ENCODE measurements around the gene MCM6.

DNA sequence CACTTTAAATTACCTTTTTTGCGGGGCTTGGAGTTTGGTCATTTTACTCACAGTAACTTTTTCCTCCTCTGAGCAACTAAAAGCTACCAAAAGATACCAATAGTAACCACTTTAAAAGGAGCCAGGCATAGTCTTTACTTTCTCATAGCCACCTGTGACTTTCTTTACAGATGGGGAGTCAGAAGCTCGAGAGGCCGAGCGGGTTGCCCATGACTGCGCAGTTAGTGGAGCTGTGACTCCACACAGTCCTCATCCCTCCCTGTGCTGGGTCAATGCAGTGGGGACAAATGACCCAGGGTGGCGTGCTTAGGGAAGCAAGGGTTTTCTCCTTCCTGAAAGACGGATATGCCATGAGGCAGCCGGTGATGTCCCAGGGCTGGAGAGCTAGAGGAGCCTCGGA, 51.1 kb downstream of the MCM6 start:
- TF ChIP-seq TAF1 (IDR thresholded peaks at IDR 0.05; ENCODE audit: low read depth) (no peak), EP300 (conservative IDR thresholded peaks at IDR 0.05; ENCODE audit: poor library complexity, severe bottlenecking) (no peak), POLR2AphosphoS5 (IDR thresholded peaks at IDR 0.05) (no peak)
- TF ChIP-seq, protein P1, sequence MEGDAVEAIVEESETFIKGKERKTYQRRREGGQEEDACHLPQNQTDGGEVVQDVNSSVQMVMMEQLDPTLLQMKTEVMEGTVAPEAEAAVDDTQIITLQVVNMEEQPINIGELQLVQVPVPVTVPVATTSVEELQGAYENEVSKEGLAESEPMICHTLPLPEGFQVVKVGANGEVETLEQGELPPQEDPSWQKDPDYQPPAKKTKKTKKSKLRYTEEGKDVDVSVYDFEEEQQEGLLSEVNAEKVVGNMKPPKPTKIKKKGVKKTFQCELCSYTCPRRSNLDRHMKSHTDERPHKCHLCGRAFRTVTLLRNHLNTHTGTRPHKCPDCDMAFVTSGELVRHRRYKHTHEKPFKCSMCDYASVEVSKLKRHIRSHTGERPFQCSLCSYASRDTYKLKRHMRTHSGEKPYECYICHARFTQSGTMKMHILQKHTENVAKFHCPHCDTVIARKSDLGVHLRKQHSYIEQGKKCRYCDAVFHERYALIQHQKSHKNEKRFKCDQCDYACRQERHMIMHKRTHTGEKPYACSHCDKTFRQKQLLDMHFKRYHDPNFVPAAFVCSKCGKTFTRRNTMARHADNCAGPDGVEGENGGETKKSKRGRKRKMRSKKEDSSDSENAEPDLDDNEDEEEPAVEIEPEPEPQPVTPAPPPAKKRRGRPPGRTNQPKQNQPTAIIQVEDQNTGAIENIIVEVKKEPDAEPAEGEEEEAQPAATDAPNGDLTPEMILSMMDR (IDR thresholded peaks at IDR 0.05; ENCODE audit: poor library complexity, severe bottlenecking), result no peak
- TF ChIP-seq, protein P2, sequence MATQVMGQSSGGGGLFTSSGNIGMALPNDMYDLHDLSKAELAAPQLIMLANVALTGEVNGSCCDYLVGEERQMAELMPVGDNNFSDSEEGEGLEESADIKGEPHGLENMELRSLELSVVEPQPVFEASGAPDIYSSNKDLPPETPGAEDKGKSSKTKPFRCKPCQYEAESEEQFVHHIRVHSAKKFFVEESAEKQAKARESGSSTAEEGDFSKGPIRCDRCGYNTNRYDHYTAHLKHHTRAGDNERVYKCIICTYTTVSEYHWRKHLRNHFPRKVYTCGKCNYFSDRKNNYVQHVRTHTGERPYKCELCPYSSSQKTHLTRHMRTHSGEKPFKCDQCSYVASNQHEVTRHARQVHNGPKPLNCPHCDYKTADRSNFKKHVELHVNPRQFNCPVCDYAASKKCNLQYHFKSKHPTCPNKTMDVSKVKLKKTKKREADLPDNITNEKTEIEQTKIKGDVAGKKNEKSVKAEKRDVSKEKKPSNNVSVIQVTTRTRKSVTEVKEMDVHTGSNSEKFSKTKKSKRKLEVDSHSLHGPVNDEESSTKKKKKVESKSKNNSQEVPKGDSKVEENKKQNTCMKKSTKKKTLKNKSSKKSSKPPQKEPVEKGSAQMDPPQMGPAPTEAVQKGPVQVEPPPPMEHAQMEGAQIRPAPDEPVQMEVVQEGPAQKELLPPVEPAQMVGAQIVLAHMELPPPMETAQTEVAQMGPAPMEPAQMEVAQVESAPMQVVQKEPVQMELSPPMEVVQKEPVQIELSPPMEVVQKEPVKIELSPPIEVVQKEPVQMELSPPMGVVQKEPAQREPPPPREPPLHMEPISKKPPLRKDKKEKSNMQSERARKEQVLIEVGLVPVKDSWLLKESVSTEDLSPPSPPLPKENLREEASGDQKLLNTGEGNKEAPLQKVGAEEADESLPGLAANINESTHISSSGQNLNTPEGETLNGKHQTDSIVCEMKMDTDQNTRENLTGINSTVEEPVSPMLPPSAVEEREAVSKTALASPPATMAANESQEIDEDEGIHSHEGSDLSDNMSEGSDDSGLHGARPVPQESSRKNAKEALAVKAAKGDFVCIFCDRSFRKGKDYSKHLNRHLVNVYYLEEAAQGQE (IDR thresholded peaks at IDR 0.05; ENCODE audit: borderline replicate concordance), result no peak
